ENCODE results near the gene TRIP12. TPM values are rescaled to one million over a fixed set of nuclear protein-coding genes. Genes with fewer than 3 reads are reported as not detected.
"Not testable (repeated sequence)": the region's sequence is repeated elsewhere in the genome, so short reads cannot be mapped to it uniquely, and the experiment has no call there.

TRIP12 gene
- total RNA-seq, 2 experiments from 2014 or later = 232 to 296 TPM

DNA sequence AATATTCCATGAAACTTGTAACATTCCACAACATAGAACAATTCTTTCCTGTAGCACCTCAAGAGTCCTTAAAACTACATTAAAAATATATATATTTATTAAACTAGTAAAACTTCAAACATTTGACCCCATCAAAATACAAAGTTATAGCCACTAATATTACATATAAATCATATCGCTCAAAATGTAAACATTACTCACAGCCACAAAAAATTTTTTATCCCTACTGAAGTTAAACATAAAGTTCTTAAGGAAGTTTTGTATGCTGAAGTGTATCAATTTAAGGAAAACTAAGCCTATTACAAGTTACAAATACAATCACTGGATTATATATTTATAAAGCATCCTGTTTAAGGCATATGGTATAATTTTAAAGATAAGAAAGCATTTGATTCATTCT, 127.2 kb downstream of the TRIP12 start:
- no peak overlapping the region for H3K4me3 Mint-ChIP-seq
- ChIA-PET CTCF (no interaction called here), POLR2A (no interaction called here)
- H3K27ac Mint-ChIP-seq = no peak overlapping the region
- peaks cover 12% of the 10 kb centered on the region for H3K4me1 Mint-ChIP-seq
- no peaks in the 10 kb centered on the region for H3K27me3 Mint-ChIP-seq
- DNase-seq = no peak
- peaks cover 55% of the 10 kb centered on the region for H3K36me3 Mint-ChIP-seq (ENCODE audit: low read depth)
- H3K9me3 Mint-ChIP-seq = no peaks in the 10 kb centered on the region

DNA sequence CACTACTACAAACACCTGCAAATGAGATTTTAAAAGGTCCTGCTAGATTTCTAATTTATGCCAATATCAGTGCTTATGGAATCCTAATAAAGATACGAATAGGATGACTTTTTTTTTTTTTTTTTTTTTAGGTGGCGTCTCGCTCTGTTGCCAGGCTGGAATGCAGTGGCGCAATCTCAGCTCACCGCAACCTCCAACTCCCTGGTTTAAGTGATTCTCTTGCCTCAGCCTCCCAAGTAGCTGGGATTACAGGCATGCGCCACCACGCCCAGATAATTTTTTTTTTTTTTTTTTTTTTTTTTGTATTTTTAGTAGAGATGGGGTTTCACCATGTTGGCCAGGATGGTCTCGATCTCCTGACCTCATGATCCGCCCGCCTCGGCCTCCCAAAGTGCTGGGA, 135.5 kb downstream of the TRIP12 start:
- POLR2A ChIA-PET, H3K27ac Mint-ChIP-seq, H3K27me3 Mint-ChIP-seq, H3K4me3 Mint-ChIP-seq, CTCF ChIA-PET, DNase-seq, H3K9me3 Mint-ChIP-seq: not testable (repeated sequence)
- H3K4me1 Mint-ChIP-seq = peaks cover 25% of the 10 kb centered on the region
- peaks cover 56% of the 10 kb centered on the region for H3K36me3 Mint-ChIP-seq (ENCODE audit: low read depth)

DNA sequence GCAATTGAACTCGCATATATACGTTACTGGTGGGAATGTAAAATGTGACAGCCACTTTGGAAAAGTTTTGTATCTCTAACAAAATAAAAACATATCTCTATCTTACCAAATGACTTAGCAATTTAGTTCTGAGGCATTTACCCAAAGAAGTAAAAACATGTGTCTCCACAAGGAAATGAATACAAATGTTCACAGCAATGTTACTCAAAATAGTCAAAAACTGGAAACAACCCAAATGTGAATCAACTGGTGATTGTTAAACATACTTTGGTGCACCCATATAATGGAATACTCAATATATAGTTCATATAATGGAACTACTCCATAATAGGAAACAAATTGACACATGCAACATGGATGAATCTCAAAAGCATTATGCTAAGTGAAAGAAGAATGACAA, 137.0 kb downstream of the TRIP12 start:
- Mint-ChIP-seq H3K4me1 (peaks cover 26% of the 10 kb centered on the region), H3K27ac (no peak overlapping the region), H3K4me3 (no peak overlapping the region), H3K36me3 (ENCODE audit: low read depth) (peaks cover 59% of the 10 kb centered on the region), H3K27me3 (no peaks in the 10 kb centered on the region), H3K9me3 (no peaks in the 10 kb centered on the region)
- CTCF ChIA-PET = no interaction called here
- no peak for DNase-seq
- POLR2A ChIA-PET = no interaction called here

DNA sequence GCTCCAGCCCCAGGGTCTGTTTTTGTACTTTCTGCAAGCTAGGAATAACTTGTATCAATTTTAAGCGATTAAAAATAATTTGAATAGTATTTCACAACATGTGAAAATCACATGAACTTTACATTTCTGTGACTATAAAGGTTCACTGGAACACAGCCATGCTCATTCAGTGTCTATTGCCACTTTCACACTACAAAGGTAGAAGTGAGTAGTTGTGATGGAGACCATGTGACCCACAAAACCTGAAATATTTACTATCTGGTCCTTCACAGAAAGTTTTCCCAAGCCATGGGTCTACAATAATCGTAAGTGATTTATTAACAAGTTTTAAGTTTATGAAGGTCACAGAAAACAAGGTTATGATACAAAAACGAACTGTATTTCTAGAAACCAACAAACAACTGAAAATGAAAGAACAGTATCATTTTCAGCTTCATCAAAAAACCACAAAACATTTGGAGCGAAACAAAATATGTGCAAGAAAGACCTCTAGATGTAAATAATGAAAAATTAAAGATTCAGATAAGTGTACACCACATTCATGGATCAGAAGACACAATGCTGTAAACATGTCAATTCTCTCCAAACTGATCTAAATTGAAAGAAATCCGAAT, 138.6 kb downstream of the TRIP12 start:
- POLR2A ChIA-PET = no interaction called here
- CTCF ChIA-PET = no interaction called here
- Mint-ChIP-seq H3K4me1 (peaks cover 26% of the 10 kb centered on the region), H3K9me3 (no peaks in the 10 kb centered on the region), H3K36me3 (ENCODE audit: low read depth) (peaks cover 54% of the 10 kb centered on the region), H3K27ac (no peak overlapping the region), H3K4me3 (no peak overlapping the region), H3K27me3 (no peaks in the 10 kb centered on the region)
- no peak for DNase-seq

- POLR2A ChIA-PET = no interaction called here
- Mint-ChIP-seq H3K4me1 (peaks cover 31% of the 10 kb centered on the region), H3K9me3 (no peaks in the 10 kb centered on the region), H3K27me3 (no peaks in the 10 kb centered on the region), H3K36me3 (ENCODE audit: low read depth) (peaks cover 54% of the 10 kb centered on the region), H3K27ac (peak overlapping the region; percentile 22), H3K4me3 (no peak overlapping the region)
- DNase-seq = no peak
- CTCF ChIA-PET = interaction anchor here (0.7 to 1.1 kb wide), 4 partner anchors 12 to 905 kb away, joined by 3 read pairs; no protein-coding TSS in a partner anchor
Measured at GRCh38 chr2:229780856-229781773, 140.7 kb downstream of the TRIP12 start.

DNA sequence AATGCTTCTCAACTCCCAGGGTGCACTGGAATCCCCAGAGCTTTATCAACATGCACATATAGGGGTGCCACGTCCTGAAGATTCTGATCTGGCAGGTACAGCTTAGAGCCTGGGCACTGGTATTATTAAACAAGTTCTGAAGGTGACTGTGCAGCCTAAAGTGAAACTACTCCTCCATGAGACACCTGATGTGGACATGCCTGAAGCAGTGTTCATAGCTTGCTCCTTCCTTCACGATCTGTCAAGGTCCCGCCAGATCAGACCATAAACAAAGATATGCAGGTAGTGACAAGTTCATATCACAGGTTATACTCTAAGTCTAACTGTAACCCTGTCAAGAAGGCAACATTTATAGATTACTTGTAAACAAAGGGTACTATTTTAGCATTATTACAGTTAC, 142.2 kb downstream of the TRIP12 start:
- no peak overlapping the region for H3K4me3 Mint-ChIP-seq
- ChIA-PET POLR2A (no interaction called here), CTCF (no interaction called here)
- H3K9me3 Mint-ChIP-seq = no peaks in the 10 kb centered on the region
- DNase-seq = no peak
- no peaks in the 10 kb centered on the region for H3K27me3 Mint-ChIP-seq
- H3K36me3 Mint-ChIP-seq (ENCODE audit: low read depth) = peaks cover 51% of the 10 kb centered on the region
- H3K4me1 Mint-ChIP-seq = peaks cover 32% of the 10 kb centered on the region
- H3K27ac Mint-ChIP-seq = peak overlapping the region; percentile 31

DNA sequence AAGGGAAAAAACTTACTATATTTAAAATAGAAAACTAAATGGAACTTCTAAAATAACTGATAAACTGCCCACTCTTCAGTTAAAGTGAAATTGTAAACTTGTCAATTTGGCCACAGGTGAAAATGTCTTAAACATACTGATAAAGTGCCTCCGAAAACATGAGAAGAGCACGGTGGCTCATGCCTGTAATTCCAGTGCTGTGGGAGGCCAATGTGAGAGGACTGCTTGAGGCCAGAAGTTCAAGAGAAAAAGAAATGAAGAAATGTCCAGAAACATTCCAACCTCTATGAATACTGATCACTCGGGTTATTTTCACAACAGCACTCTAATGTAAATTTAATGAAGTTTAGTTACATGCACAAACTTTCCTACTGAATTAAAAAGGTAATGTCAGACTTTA, 144.1 kb downstream of the TRIP12 start:
- DNase-seq = no peak
- Mint-ChIP-seq H3K4me3 (no peak overlapping the region), H3K36me3 (ENCODE audit: low read depth) (peaks cover 55% of the 10 kb centered on the region), H3K4me1 (peaks cover 22% of the 10 kb centered on the region), H3K27ac (no peak overlapping the region), H3K27me3 (no peaks in the 10 kb centered on the region), H3K9me3 (no peaks in the 10 kb centered on the region)
- ChIA-PET POLR2A (no interaction called here), CTCF (no interaction called here)

DNA sequence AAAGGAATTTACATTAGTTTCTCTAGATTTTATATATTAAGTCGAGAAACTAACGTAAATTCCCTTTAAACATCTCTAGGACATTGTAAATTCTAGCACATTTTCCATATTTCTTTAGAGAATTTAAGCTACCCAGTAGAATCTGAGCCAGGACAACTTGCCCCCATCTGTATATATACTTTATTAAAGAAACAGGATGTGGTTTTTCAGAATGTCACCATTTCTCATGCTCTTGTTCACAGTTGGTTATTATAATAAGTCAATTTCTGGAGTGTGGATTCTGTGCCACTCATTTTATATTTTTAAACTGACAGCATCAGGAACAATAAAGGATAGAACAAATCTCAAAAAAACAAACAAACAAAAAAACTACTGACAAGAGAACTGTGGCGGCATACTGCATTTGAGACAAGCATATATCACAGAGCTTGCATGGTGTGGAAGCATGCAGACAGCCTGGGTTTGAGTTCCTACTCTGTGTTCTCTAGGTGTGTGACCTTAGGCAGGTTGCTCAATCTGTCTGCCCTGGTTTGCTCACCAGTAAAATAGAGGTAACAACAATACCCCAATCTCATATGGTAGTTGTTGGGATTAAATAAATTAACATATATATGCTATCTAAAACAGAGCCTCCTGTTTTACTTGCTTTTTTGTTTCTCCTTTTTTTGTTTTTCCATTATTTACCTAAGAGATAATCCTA, 146.0 kb downstream of the TRIP12 start:
- ChIA-PET POLR2A (interaction anchor here (0.6 kb wide), 1 partner anchor 26 kb away, joined by 4 read pairs; no protein-coding TSS in a partner anchor), CTCF (no interaction called here)
- Mint-ChIP-seq H3K36me3 (ENCODE audit: low read depth) (peaks cover 61% of the 10 kb centered on the region), H3K27ac (no peak overlapping the region), H3K9me3 (no peaks in the 10 kb centered on the region), H3K4me1 (peaks cover 17% of the 10 kb centered on the region), H3K4me3 (no peak overlapping the region), H3K27me3 (no peaks in the 10 kb centered on the region)
- DNase-seq = no peak

- CTCF ChIA-PET = no interaction called here
- no peak overlapping the region for H3K27ac Mint-ChIP-seq
- H3K9me3 Mint-ChIP-seq = no peaks in the 10 kb centered on the region
- DNase-seq = no peak
- H3K27me3 Mint-ChIP-seq = no peaks in the 10 kb centered on the region
- no peak overlapping the region for H3K4me3 Mint-ChIP-seq
- H3K36me3 Mint-ChIP-seq (ENCODE audit: low read depth) = peaks cover 54% of the 10 kb centered on the region
- H3K4me1 Mint-ChIP-seq = peaks cover 13% of the 10 kb centered on the region
- POLR2A ChIA-PET = no interaction called here
Measured at GRCh38 chr2:229774237-229774636, 147.6 kb downstream of the TRIP12 start.

DNA sequence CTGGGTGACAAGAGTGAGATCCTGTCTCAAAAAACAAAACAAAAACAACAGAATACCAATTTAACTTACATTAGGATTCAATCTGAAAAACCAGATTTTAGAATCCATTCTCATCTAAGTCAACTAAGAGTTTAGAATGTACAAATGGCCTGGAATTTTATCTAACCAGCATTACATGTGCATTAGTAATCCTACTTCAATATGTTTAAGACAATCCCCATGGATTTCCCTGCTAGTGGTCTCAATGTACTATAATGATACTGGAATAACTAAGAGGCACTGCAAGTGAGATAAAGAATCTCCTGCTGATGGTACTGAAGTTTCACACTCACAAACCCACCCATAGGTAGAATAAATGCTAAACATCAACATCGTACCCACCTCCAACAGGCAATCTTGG, 153.6 kb downstream of the TRIP12 start:
- no peak overlapping the region for H3K27ac Mint-ChIP-seq
- ChIA-PET CTCF (no interaction called here), POLR2A (no interaction called here)
- H3K4me3 Mint-ChIP-seq = no peak overlapping the region
- no peaks in the 10 kb centered on the region for H3K27me3 Mint-ChIP-seq
- no peak for DNase-seq
- H3K9me3 Mint-ChIP-seq = no peaks in the 10 kb centered on the region
- no peaks in the 10 kb centered on the region for H3K4me1 Mint-ChIP-seq
- H3K36me3 Mint-ChIP-seq (ENCODE audit: low read depth) = peaks cover 63% of the 10 kb centered on the region

DNA sequence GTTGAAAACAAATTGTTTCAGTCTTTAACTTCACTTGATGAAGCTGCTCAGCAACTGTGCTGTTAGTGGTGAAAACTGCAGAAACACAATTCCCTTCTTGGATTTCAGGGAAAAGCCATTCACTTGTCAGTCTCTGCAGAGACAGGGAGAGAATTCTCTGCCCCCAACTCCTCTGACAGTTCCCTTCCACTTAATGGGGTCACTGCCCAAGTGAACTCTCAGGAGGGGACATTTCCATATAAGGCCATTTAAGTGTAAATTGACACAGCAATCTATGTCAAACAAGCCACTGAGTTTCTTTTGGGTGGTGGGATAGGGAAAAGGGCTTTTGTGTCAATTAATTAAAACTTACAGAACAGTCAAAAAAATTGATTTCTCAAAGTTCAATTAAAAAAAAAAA, 156.1 kb downstream of the TRIP12 start:
- ChIA-PET POLR2A (no interaction called here), CTCF (no interaction called here)

DNA sequence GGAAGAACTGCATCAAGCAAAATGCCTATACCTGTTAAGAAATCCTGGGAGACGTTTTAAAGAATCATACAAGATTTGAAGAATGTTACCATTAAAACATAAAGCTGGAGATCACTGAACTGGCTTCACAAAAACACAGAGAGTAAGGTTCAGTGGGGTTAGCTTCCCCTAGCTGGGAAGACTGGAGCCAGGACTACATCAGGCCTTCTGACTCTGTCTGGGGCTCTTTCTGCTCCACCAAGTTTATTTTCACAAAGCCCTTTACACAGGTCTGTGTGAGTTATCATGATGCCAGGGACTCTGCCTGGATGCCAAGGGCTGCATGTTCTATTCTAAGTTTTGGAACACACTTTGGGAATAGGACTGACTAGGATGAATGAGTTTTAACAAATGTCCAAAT, 160.1 kb downstream of the TRIP12 start:
- no peaks in the 10 kb centered on the region for H3K4me1 Mint-ChIP-seq
- no peaks in the 10 kb centered on the region for H3K27me3 Mint-ChIP-seq
- ChIA-PET CTCF (no interaction called here), POLR2A (no interaction called here)
- H3K4me3 Mint-ChIP-seq = no peak overlapping the region
- H3K36me3 Mint-ChIP-seq (ENCODE audit: low read depth) = peaks cover 24% of the 10 kb centered on the region
- no peak for DNase-seq
- no peaks in the 10 kb centered on the region for H3K9me3 Mint-ChIP-seq
- H3K27ac Mint-ChIP-seq = no peak overlapping the region

More for the DNA sequence above, 156.1 kb downstream of the TRIP12 start:
- no peak for DNase-seq
- Mint-ChIP-seq H3K36me3 (ENCODE audit: low read depth) (peaks cover 53% of the 10 kb centered on the region), H3K27ac (no peak overlapping the region), H3K4me1 (no peaks in the 10 kb centered on the region), H3K4me3 (no peak overlapping the region), H3K27me3 (no peaks in the 10 kb centered on the region), H3K9me3 (no peaks in the 10 kb centered on the region)

- H3K36me3 Mint-ChIP-seq (ENCODE audit: low read depth); H3K27ac Mint-ChIP-seq; POLR2A ChIA-PET; DNase-seq; H3K9me3 Mint-ChIP-seq; H3K4me1 Mint-ChIP-seq; H3K4me3 Mint-ChIP-seq; CTCF ChIA-PET; H3K27me3 Mint-ChIP-seq: not testable (repeated sequence)
Measured at GRCh38 chr2:229757462-229757861, 164.3 kb downstream of the TRIP12 start.

Data from activated CD4-positive, alpha-beta T cell treated with anti-CD3 and anti-CD28 coated beads, Interleukin-2, amount 10 ng/mL, durations not matched to agents 7 days and 5 days (primary cell).